GM19351 (cell line): ENCODE measurements around the gene PTGDS.

Experiments
- ATAC-seq: cut with Tn5 transposase; IDR thresholded peaks from one replicate; pipeline ENCODE4 v1.9.1; 2021; ENCODE audit warnings: mild to moderate bottlenecking, moderate library complexity; ENCODE audit not compliant: unreplicated experiment

The PTGDS gene

GRCh38 chr9:136972335-136972734 lies 5.0 kb upstream of the PTGDS start:
- no peak for ATAC-seq

GRCh38 chr9:136972743-136973142 lies 4.6 kb upstream of the PTGDS start:
- ATAC-seq, result no peak

GRCh38 chr9:136973618-136974617 lies 3.4 kb upstream of the PTGDS start:
- no peak for ATAC-seq

DNA sequence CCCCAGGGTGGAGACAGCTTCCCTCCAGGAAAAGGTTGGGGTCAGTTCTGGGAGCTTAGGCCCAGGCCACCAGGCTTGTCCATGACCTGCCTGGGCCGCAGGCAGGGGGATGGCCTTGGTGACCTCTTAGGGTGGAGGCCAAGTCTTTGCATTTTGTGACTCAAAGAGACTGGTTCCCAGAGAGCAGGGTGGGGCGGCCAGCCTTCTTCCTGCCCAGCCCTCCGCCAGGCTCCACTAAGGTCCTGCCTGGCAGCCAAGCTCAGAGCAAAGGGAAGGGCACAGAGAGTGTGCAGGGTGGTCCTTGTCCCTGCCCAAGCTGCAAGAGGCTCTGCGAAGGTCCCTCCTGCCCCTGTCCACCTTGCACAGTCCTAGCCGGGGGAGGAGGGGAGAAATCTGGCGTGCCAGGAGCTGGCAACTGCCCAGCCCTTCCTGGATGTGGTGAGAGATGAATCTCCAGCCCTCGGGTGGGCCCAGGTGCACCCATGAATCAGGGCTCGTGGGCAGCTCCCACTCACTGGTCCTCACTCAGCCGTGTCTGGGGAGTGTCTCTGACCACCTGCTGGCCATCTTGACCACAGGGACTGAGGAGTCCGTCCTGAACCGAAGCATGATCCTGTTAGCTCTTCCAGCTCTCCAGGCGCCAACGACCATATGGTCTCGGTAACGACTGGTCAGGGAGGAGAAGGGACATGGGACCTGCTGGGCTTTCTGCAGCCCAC lies 2.3 kb upstream of the PTGDS start:
- ATAC-seq, result no peak

DNA sequence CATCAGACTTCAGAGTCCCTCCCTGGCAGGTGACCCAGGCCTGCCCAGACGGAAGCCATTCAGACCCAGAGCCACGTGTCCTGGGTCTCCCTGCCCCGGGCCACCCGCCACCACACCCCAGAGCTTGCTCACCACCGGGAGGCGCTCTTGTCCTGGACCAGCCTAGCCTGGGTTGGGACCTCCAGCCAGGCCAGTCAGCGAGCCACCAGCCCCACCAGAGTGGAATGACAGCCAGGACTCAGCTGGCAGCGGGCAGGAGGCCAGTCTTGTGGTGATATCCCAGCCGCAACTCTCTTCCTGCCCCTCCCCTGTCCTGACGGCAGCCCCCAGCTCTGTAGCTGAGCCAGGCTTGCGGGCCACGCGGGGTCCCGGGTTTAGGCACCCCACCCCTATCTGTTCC lies 1.7 kb upstream of the PTGDS start:
- no peak for ATAC-seq

DNA sequence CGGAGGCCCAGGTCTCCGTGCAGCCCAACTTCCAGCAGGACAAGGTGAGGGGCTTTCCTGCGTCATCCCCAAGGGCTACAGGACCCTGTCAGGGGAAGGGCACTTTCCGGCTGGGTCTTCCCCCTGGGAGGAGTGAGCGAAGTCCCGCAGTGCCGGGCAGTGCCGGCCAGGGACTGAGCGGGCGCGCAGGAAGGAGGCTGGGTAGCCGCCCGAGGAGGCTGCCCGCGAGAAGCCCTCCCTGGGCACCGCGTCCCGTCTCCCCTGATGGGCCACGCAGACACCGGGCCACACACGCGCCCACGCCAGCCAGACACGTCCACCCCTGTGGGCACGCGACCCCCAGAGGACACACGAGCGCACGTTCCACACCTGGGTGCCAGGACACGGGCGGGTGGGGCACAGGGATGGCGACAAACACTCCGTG lies 357 bp downstream of the PTGDS start:
- no peak for ATAC-seq

DNA sequence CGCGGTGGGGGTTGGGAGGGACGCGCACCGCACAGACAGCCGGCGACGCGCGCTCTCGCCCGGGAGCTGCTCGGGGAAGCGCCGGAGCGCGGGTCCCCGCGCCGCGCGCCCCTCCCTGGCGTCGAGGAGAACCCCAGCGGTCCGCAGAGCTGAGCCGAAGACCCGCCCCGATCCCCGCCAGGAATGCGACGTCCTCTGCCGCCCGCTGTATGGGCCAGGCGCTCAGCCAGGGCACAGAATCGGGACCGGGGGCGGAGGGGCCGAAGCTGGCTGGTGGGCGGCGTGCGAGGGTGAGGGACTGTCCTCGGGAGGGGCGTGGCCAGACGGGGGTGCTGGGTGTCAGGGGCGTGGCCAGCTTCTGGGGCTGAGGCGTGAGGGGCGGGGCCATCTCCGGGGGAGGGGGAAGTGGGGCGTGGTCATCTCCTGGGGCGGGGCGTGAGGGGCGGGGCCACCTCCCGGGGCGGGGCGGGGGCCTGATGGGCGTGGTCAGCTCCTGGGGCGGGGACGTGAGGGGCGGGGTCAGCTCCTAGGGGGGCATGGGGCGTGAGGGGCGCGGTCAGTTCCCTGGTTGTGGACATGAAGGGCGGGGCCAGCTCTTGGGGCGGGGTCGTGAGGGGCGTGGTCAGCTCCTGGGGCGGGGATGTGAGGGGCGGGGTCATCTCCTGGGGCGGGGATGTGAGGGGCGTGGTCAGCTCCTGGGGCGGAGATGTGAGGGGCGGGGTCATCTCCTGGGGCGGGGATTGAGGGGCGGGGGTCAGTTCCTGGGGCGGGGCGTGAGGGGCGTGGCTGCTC lies 965 bp downstream of the PTGDS start:
- no peak for ATAC-seq

DNA sequence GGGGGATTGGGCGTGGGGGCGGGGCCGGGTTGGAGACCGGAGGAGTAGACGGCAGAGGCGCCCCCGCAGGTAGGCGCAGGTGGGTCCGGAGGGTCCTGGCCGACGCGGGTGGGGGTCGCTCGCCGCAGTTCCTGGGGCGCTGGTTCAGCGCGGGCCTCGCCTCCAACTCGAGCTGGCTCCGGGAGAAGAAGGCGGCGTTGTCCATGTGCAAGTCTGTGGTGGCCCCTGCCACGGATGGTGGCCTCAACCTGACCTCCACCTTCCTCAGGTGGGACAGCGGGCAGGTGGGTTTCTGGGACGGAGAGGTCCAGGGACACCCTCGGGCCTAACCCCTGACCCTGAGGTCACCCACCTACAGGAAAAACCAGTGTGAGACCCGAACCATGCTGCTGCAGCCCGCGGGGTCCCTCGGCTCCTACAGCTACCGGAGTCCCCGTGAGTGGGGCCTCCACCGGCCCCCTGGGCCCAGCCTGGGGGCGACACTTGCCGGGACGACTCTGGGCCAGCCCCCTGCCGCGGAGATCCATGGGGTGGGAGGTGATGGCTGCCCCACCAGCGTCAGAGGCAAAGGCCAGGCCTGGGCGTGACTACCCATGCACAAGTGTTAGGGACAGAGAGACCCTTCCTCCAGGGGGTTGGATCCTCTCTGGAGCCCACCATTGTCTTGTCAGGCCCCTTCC lies 1.7 kb downstream of the PTGDS start:
- no peak for ATAC-seq

GRCh38 chr9:136979769-136980587 lies 2.7 kb downstream of the PTGDS start:
- ATAC-seq, result no peak

GRCh38 chr9:136980669-136981478 lies 3.6 kb downstream of the PTGDS start:
- ATAC-seq, result no peak

GRCh38 chr9:136981588-136982231 lies 4.4 kb downstream of the PTGDS start:
- ATAC-seq, result no peak

GRCh38 chr9:136982232-136983051 lies 5.1 kb downstream of the PTGDS start, which contains the start of gene LCNL1:
Gene LCNL1 (plus strand): TSS chr9:136982993. CDS start chr9:136983587, 594 bp downstream.
- no peak for ATAC-seq

GRCh38 chr9:136983167-136983566 lies 5.9 kb downstream of the PTGDS start:
- no peak for ATAC-seq

GRCh38 chr9:136983656-136984314 lies 6.5 kb downstream of the PTGDS start:
- ATAC-seq, result no peak

GRCh38 chr9:136984464-136985026 lies 7.2 kb downstream of the PTGDS start:
- no peak for ATAC-seq

GRCh38 chr9:136985027-136985602 lies 7.8 kb downstream of the PTGDS start:
- no peak for ATAC-seq
